ENCODE measurements around the gene ZFP3. TPM values are rescaled to one million over a fixed set of nuclear protein-coding genes. Genes with fewer than 3 reads are reported as not detected.

Gene ZFP3
- total and polyA plus RNA-seq, 2 experiments from 2014 or later = 0.55 to 1.6 TPM

DNA sequence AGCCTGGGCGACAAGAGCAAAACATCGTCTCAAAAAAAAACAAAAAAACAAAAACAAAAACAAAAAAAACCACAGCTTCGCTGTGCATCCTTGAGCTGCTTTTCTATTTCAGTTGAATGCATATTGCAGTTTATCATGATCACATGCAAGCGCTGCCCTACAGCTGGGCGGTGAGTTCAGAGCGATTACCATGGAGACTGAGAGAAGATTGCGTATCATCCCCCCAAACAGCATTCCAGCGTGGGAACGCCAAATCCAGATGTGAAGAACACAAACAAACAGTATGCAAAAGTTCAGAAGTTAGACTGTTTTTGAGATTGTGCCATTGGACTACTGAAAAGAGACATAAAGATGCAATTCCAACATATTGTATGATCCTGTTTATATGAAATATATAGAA, 28.0 kb upstream of the ZFP3 start (continued):
- TF ChIP-seq, protein P1, sequence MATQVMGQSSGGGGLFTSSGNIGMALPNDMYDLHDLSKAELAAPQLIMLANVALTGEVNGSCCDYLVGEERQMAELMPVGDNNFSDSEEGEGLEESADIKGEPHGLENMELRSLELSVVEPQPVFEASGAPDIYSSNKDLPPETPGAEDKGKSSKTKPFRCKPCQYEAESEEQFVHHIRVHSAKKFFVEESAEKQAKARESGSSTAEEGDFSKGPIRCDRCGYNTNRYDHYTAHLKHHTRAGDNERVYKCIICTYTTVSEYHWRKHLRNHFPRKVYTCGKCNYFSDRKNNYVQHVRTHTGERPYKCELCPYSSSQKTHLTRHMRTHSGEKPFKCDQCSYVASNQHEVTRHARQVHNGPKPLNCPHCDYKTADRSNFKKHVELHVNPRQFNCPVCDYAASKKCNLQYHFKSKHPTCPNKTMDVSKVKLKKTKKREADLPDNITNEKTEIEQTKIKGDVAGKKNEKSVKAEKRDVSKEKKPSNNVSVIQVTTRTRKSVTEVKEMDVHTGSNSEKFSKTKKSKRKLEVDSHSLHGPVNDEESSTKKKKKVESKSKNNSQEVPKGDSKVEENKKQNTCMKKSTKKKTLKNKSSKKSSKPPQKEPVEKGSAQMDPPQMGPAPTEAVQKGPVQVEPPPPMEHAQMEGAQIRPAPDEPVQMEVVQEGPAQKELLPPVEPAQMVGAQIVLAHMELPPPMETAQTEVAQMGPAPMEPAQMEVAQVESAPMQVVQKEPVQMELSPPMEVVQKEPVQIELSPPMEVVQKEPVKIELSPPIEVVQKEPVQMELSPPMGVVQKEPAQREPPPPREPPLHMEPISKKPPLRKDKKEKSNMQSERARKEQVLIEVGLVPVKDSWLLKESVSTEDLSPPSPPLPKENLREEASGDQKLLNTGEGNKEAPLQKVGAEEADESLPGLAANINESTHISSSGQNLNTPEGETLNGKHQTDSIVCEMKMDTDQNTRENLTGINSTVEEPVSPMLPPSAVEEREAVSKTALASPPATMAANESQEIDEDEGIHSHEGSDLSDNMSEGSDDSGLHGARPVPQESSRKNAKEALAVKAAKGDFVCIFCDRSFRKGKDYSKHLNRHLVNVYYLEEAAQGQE (IDR thresholded peaks at IDR 0.05; ENCODE audit: unreplicated experiment) = no peak

DNA sequence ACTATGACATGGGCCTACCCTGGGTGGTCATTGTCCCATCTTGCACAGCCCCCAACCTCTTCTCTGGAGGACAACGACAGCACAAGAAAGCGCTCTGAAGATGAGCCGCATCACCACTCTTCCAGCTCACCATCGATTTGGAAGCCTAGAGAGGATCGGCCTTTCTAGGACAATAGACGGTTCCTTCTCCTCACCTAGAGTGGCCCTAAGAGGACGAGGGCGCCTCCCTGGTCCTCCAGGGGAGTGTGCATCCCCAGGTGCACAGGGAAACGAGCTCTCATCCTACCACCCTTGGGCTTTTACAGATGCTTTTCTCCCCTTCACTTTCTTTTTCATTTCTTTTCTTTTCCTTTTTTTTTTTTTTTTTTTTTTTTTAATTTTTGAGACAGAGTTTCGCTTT, 22.7 kb upstream of the ZFP3 start:
- H3K9me2 ChIP-seq (ENCODE audit: insufficient read depth) = no peaks in the 10 kb centered on the region
- H3K79me2 ChIP-seq (replicated peaks; ENCODE audit: insufficient read depth) = no peaks in the 10 kb centered on the region
- no peaks in the 10 kb centered on the region for H3K27me3 ChIP-seq (ENCODE audit: insufficient read depth)
- H3K4me3 ChIP-seq = no peak overlapping the region
- TF ChIP-seq, protein P2, sequence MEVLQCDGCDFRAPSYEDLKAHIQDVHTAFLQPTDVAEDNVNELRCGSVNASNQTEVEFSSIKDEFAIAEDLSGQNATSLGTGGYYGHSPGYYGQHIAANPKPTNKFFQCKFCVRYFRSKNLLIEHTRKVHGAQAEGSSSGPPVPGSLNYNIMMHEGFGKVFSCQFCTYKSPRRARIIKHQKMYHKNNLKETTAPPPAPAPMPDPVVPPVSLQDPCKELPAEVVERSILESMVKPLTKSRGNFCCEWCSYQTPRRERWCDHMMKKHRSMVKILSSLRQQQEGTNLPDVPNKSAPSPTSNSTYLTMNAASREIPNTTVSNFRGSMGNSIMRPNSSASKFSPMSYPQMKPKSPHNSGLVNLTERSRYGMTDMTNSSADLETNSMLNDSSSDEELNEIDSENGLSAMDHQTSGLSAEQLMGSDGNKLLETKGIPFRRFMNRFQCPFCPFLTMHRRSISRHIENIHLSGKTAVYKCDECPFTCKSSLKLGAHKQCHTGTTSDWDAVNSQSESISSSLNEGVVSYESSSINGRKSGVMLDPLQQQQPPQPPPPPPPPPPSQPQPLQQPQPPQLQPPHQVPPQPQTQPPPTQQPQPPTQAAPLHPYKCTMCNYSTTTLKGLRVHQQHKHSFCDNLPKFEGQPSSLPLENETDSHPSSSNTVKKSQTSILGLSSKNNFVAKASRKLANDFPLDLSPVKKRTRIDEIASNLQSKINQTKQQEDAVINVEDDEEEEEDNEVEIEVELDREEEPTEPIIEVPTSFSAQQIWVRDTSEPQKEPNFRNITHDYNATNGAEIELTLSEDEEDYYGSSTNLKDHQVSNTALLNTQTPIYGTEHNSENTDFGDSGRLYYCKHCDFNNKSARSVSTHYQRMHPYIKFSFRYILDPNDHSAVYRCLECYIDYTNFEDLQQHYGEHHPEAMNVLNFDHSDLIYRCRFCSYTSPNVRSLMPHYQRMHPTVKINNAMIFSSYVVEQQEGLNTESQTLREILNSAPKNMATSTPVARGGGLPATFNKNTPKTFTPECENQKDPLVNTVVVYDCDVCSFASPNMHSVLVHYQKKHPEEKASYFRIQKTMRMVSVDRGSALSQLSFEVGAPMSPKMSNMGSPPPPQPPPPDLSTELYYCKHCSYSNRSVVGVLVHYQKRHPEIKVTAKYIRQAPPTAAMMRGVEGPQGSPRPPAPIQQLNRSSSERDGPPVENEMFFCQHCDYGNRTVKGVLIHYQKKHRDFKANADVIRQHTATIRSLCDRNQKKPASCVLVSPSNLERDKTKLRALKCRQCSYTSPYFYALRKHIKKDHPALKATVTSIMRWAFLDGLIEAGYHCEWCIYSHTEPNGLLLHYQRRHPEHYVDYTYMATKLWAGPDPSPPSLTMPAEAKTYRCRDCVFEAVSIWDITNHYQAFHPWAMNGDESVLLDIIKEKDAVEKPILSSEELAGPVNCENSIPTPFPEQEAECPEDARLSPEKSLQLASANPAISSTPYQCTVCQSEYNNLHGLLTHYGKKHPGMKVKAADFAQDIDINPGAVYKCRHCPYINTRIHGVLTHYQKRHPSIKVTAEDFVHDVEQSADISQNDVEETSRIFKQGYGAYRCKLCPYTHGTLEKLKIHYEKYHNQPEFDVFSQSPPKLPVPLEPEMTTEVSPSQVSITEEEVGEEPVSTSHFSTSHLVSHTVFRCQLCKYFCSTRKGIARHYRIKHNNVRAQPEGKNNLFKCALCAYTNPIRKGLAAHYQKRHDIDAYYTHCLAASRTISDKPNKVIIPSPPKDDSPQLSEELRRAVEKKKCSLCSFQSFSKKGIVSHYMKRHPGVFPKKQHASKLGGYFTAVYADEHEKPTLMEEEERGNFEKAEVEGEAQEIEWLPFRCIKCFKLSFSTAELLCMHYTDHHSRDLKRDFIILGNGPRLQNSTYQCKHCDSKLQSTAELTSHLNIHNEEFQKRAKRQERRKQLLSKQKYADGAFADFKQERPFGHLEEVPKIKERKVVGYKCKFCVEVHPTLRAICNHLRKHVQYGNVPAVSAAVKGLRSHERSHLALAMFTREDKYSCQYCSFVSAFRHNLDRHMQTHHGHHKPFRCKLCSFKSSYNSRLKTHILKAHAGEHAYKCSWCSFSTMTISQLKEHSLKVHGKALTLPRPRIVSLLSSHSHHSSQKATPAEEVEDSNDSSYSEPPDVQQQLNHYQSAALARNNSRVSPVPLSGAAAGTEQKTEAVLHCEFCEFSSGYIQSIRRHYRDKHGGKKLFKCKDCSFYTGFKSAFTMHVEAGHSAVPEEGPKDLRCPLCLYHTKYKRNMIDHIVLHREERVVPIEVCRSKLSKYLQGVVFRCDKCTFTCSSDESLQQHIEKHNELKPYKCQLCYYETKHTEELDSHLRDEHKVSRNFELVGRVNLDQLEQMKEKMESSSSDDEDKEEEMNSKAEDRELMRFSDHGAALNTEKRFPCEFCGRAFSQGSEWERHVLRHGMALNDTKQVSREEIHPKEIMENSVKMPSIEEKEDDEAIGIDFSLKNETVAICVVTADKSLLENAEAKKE (CRISPR knock-in tag; IDR thresholded peaks at IDR 0.05) = no peak
- TF ChIP-seq, protein P3, sequence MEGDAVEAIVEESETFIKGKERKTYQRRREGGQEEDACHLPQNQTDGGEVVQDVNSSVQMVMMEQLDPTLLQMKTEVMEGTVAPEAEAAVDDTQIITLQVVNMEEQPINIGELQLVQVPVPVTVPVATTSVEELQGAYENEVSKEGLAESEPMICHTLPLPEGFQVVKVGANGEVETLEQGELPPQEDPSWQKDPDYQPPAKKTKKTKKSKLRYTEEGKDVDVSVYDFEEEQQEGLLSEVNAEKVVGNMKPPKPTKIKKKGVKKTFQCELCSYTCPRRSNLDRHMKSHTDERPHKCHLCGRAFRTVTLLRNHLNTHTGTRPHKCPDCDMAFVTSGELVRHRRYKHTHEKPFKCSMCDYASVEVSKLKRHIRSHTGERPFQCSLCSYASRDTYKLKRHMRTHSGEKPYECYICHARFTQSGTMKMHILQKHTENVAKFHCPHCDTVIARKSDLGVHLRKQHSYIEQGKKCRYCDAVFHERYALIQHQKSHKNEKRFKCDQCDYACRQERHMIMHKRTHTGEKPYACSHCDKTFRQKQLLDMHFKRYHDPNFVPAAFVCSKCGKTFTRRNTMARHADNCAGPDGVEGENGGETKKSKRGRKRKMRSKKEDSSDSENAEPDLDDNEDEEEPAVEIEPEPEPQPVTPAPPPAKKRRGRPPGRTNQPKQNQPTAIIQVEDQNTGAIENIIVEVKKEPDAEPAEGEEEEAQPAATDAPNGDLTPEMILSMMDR (conservative IDR thresholded peaks at IDR 0.05; ENCODE audit: low read depth in 2 of 2) = peak; percentile 33 to 60
- TF ChIP-seq EZH2 (IDR thresholded peaks at IDR 0.05; ENCODE audit: low read depth, unreplicated experiment) (no peak), JUNB (IDR thresholded peaks at IDR 0.05; ENCODE audit: unreplicated experiment) (no peak), ZNF114 (CRISPR knock-in tag; IDR thresholded peaks at IDR 0.05) (no peak)
- ATAC-seq = peak; percentile 63
- no peak overlapping the region for H3K27ac ChIP-seq (ENCODE audit: low read depth)
- Mint-ChIP-seq H3K36me3 (ENCODE audit: low read depth) (peaks cover 5% of the 10 kb centered on the region), H3K27me3 (ENCODE audit: insufficient read depth, low read depth, poor library complexity) (peaks cover 7% of the 10 kb centered on the region), H3K9me3 (peaks cover 25% of the 10 kb centered on the region), H3K4me3 (no peak overlapping the region), H3K27ac (no peak overlapping the region), H3K4me1 (no peaks in the 10 kb centered on the region)
- H2AFZ ChIP-seq = no peak overlapping the region
- H3K36me3 ChIP-seq (ENCODE audit: insufficient read depth) = no peaks in the 10 kb centered on the region
- peak; percentile 65 for DNase-seq (ENCODE audit: low spot score)
- no peaks in the 10 kb centered on the region for H3K4me1 ChIP-seq (ENCODE audit: insufficient read depth)
- no peaks in the 10 kb centered on the region for H3F3A ChIP-seq (replicated peaks; ENCODE audit: low read depth)
- no peaks in the 10 kb centered on the region for H4K20me1 ChIP-seq (replicated peaks; ENCODE audit: insufficient read depth)
- no peak overlapping the region for H3K4me2 ChIP-seq

Measured in GM23338 (cell line).